HG02938 (cell line): ENCODE data around the gene PCDHGB4.
A peak's percentile ranks its signal among the peaks of the same experiment; 100 is the strongest.
"Not testable (repeated sequence)": the region's sequence is repeated elsewhere in the genome, so short reads cannot be mapped to it uniquely, and the experiment has no call there.

Experiments
- ATAC-seq: cut with Tn5 transposase; IDR thresholded peaks from one replicate; pipeline ENCODE4 v1.9.1; 2021; ENCODE audit warnings: mild to moderate bottlenecking, moderate library complexity; ENCODE audit not compliant: unreplicated experiment

Gene PCDHGB4

GRCh38 chr5:141422742-141423291, 35.3 kb downstream of the PCDHGB4 start:
- ATAC-seq, result no peak

DNA sequence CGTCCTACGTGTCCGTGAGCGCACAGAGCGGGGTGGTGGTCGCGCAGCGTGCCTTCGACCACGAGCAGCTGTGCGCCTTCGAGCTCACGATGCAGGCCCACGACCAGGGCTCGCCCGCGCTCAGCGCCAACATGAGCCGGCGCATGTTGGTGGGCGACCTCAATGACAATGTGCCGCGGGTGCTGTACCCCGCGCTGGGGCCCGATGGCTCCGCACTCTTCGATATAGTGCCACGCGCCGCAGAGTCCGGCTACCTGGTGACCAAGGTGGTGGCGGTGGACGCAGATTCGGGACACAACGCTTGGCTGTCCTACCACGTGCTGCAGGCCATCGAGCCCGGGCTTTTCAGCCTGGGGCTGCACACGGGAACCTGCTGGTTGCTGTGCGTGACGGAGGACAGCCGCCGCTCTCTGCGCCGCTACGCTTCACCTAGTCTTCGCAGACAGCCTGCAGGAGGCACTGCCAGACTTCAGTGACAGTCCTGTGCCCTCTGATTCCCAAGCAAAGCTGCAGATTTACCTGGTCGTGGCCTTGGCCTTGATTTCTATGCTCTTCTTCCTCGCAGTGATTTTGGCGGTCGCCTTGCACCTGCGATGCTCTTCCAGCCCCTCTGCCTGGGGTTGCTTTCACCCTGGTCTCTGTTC, 40.4 kb downstream of the PCDHGB4 start:
- ATAC-seq, result no peak

DNA sequence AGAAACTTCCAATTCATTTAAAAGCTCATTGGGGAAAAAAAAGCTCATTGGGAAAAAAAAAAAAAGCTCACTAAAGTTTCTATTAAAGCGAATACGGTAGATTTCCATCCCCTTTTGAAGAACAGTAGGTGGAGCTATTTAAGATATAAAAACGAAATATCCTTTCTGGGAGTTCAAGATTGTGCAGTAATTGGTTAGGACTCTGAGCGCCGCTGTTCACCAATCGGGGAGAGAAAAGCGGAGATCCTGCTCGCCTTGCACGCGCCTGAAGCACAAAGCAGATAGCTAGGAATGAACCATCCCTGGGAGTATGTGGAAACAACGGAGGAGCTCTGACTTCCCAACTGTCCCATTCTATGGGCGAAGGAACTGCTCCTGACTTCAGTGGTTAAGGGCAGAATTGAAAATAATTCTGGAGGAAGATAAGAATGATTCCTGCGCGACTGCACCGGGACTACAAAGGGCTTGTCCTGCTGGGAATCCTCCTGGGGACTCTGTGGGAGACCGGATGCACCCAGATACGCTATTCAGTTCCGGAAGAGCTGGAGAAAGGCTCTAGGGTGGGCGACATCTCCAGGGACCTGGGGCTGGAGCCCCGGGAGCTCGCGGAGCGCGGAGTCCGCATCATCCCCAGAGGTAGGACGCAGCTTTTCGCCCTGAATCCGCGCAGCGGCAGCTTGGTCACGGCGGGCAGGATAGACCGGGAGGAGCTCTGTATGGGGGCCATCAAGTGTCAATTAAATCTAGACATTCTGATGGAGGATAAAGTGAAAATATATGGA, 43.0 kb downstream of the PCDHGB4 start, which contains the start of gene PCDHGA12:
Gene PCDHGA12, plus strand, starts transcription at position 176 of the 782 bp plus-strand sequence. Its CDS starts 253 bp downstream, at position 429.
- ATAC-seq, result peak; percentile 89

DNA sequence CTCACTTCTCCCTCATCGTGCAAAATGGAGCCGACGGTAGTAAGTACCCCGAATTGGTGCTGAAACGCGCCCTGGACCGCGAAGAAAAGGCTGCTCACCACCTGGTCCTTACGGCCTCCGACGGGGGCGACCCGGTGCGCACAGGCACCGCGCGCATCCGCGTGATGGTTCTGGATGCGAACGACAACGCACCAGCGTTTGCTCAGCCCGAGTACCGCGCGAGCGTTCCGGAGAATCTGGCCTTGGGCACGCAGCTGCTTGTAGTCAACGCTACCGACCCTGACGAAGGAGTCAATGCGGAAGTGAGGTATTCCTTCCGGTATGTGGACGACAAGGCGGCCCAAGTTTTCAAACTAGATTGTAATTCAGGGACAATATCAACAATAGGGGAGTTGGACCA, 43.8 kb downstream of the PCDHGB4 start:
- ATAC-seq, result peak; percentile 51

DNA sequence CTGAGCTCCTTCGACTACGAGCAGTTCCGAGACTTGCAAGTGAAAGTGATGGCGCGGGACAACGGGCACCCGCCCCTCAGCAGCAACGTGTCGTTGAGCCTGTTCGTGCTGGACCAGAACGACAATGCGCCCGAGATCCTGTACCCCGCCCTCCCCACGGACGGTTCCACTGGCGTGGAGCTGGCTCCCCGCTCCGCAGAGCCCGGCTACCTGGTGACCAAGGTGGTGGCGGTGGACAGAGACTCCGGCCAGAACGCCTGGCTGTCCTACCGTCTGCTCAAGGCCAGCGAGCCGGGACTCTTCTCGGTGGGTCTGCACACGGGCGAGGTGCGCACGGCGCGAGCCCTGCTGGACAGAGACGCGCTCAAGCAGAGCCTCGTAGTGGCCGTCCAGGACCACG, 44.8 kb downstream of the PCDHGB4 start:
- not testable (repeated sequence) for ATAC-seq

GRCh38 chr5:141432726-141433125, 45.2 kb downstream of the PCDHGB4 start:
- ATAC-seq, result not testable (repeated sequence)

- no peak for ATAC-seq
These were observed 46.5 kb downstream of the PCDHGB4 start for GRCh38 chr5:141434006-141434405.

- ATAC-seq, result no peak
These were observed 49.7 kb downstream of the PCDHGB4 start for GRCh38 chr5:141437221-141437620.

- no peak for ATAC-seq
These were observed 52.1 kb downstream of the PCDHGB4 start for GRCh38 chr5:141439411-141440141.
